ENCODE measurements around the gene CAMK2D.

Gene CAMK2D

DNA sequence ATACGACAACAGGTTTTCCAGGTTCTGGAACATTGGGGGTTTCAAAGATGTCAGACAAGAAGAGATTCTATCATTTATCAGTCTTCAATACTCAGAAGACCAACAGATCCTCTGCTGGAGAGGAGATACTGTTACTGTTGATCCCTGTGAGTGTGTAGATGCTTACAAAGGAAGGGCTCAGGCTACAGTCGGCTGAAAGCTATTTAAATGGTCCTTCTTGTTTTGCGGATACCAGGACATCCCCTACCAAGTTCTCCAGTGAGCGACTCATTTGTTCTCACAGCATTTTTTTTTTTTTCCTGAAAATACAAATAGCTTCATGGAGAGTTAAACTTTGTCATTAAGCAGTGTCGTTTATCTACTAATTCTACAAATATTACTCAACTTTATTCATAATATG lies 201.6 kb downstream of the CAMK2D start:
- no peak for DNase-seq

DNA sequence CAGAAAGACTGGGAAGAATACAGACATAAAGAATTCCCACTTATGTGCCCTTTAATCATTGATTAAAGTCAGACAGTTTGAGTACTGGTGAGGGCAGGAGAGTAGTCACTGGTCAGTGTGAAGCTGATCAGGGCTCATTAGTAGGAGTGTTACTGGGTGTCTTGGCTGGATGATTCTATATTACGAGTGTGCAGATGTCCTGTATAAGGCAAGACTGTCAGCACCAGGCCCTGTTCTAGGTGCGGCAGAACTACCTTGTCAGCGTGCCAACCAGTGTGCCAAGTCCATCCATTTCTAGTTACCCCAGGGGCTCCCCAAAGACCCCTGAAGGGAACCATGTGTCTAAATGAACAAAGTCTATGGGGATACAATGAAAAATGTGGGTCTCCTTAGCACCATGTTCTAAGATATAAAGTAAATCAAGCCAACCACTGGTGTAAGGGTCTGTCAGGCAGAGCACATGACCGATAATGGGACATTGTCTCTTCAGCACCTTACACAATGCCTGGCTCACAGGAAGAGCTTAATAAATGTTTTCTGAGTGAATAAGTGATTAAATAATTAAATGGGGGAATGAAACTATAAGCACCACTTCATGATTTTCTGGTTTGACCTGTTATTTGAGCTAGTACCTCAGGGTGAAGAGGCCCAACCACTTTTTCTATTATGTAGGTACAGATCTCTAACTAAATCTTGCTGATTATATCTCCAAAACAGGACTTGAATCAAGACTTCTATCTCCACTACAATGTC lies 205.0 kb downstream of the CAMK2D start:
- no peak for DNase-seq

DNA sequence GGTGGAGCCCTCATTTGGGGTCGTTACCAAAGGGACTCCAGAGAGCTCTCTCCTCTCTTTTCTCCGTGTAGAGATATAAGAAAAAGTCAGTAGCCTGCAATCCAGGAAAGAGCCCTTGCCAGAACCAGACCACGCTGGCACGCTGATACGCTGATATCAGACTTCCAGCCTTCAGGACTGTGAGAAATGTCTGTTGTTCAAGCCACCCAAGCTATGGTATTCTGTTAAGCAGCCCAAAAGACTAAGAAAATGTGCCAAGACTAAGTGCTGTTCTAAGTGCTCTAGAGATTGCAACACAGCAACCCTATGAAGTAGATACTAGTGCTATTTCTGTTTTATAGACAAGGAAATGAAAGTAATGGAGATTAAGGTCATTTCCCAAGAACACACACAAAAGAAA lies 205.7 kb downstream of the CAMK2D start:
- no peak for DNase-seq

DNA sequence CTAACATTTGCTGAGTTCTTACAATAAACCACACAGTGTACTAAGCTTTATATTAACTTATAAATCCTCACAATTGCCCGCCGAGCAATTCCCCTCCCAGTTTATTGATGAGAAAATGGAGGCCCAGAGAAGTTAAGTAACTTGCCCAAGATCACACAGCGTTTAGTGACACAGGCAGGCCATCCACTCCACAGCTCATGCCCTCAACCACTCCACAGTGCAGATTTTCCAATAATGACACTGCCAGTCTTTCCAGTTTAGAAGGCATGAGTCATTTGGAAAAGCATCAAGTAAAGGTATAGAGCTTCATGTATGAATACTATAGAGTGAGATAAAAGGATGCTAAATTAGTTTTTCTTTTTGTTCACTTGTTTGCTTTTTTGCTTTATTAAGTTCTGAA lies 208.5 kb downstream of the CAMK2D start:
- DNase-seq, result no peak

DNA sequence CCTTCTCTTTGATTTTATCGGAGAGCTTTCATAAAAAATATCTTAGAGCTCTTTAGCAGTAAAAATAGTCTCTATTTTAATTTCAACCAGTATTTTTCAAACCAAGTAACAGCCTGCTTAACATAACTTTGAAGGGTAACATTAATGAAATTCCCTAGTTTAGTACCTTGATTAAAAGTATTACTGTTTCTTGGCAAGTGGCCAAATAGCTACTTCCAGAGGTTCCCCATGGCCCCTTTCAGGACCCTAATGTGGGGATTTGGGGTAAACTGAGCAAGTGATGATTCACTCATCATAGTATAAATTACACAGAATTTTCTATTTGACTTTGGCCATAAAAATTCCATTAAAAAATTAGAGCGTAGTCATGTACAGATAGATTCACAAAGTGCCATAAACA lies 211.0 kb downstream of the CAMK2D start:
- DNase-seq, result no peak

DNA sequence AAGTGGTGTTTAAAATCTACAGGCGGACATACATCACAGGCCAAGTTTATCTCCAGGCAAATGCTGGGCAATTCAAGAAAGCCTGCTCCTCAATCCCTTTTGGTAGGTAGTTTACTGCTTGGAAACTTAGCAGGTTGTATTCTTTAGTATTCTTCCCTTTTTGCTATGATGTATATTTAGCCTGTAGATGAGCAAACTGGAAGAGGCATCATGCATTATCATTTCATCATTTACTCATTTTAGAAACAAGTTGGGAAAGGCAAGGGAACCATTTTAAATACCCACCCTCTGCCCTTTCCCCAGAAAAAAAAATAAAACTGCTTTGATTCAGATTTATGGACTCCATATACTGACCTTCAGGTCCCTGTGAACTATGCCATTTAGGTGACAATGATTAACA lies 213.2 kb downstream of the CAMK2D start:
- DNase-seq, result no peak

DNA sequence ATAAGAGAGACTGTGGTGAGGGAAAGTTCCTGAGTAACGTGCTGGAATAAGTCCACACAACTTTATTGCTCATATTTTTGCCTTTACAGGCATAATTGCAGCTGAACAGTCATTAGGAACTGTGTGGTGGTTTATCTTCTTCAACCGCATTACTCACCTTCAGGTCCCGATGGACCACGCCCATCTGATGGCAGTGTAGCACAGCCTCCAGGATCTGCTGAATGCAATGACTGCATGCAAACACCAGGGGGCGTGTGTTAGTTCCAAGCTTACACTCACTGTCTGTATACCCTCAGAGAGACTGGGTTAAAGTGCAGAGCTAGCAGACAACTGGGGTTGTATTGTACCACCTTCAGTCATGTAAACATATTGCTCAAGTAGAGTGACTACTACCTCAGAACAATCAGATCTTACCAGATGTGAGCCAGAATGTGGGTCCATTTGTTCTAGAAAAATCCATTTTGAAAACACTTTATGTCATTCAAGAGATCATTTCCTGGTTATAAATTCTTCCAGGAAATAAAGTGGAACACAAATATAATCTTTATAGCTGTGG lies 214.0 kb downstream of the CAMK2D start:
- peak; percentile 60 for DNase-seq

DNA sequence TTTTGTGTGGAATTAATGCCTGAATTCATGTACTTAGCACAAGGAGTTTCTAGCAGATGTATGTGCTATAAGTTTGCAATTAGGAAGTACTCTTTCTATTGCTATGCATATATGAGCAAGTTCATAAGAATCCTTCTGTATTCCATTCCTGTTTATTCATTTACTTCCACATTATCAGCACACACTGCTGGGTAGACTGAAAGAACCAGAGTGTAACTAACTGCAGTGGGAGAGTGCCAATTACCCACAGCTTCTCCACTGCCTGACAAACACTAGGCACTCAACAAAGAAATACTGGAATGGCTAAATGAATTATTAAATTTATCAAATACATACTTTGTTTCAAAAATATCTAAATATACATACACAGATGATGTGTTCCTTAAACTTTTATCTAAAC lies 219.6 kb downstream of the CAMK2D start:
- DNase-seq, result no peak

DNA sequence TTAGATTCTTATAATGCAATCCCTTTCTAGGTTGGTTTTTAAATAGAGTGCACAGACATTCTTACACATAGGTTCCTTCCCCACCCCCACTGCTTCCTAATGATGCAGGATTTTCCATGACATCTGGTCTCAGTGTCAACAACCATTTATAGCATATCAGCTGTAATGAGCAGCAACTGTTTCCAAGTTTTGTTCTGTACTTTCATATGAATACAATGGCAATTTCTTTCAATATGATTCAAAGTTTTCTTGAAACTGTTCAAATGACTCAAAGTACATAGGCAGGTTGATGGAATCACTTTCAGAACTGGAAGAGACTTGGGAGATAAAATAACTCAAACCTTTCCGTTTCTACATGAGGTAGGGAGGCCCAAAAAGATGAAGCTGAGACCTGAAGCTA lies 220.7 kb downstream of the CAMK2D start:
- no peak for DNase-seq

DNA sequence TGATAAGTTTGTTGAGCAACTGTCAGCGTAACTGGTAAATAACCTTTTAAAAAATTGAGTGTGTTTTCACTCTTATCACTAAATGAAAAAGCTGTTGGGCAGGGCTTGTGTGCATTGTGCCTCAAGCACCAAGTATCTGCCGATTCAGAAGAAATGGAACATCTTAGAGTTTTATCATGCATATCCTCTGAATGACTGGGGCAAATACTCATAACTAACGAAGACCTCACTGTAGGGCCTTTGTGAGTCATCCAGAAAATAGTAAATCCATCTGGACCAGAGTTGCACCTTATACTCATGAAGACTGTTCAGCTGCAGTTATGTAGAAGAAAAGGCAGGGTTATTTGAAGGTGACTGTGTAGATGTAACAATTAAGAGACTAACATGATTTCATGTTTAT lies 222.1 kb downstream of the CAMK2D start:
- DNase-seq, result no peak

DNA sequence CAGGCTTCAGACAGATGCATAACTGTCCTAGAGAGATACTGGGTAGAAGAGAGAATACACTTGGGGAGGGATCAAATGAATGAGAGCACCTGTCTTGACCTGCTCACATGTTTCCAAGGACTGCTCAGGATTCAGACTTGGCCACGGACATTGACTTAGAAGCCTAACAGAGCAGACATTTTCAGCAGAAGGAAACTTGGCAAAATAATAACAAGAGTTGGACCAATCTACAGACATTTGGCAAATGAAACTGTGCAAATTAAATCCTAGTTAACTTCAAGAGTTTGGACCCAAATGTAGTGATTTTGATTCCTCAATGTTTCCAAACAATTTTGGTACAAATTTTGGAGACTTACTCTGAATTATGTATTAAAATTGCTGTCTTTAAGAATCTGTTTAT lies 223.9 kb downstream of the CAMK2D start:
- DNase-seq, result no peak

DNA sequence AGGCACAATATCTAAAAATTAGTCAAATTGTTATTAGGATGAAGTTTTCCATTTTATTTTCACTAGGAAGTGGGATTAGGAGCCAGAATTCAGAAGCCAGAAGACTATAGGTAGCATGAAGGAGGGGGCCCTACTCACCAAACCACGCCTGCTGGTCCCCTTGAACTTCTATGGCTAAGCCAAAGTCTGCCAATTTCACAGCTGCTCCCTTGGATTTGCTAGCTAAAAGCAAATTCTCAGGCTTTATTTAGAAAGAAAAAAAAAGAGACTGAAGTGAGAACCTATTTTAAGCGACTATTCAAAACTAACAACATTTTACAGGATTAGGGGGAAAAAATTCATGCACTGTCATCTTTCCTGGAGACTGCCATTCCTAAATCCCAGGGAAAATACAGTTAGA lies 224.3 kb downstream of the CAMK2D start:
- DNase-seq, result no peak

DNA sequence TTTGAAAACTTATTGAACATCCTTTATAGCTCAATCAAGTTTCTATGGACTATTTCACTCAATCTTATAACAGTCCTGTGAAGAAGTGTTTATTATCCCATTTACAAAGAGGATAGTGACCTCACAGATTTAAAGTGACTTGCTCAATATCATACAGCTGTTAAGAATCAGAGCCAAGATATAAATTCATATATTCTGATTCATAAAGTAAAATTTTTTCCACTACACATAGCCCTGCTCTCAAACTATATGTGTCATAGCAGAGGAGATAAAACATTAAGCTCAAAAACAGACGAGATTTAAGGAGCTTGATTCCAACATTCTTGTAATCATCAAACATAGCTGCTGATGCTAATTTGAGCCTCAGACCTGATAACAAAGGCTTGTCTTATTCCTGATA lies 226.8 kb downstream of the CAMK2D start:
- DNase-seq, result no peak

DNA sequence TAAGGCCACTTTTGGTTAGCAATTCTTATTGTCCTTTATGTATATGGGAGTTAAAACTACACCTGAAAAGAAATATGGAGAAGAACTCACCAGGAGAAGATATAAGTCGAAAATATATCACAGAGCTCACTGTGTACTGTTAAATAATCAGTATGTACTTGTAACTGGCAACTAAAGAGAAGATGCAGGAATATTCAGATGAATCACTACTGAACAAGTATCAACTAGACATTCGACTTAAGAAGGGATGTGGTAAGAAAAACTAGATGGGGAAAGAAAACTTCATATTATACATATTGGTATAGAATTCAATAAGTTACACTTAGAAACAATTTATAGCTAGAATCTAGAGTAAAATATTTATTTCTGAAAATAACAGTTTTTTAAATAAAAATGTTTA lies 230.0 kb downstream of the CAMK2D start:
- DNase-seq, result no peak

DNA sequence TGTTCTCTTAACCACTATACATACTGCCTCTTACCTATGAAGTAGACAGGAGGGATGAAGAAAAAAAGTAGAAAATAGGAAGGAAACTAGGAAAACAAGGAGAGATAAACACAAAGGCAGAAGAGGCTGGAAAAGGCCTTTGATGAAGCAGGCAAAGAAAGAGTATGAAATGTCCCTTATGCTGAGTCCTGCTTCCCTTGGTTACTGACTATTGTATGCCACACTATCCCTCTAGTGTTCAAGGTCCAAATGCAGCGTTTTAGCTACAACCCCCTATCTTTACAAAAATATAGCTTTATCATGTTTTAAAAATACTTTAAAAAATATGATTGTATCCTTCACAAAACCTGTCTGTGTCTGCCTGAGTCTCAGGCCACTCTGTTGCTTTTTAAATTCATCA lies 233.1 kb downstream of the CAMK2D start:
- DNase-seq, result no peak

DNA sequence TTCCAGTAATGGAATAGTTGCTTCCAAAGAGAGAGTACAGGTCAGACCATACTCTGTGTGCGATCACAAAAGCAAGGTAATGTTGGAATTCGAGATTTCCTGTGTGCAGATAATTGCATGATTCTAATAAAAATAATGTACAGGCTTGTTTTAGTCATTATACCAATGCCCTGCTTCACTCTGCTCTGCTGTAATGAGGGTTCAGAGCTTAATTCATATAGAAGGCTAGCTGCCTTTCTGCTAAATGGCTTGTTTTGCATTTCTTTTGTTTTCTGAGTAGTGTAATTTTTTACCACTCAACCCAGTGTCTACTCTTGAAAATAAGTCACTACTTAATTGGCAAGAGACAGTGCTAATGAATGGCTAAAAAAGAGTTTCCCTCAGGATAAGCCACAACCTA lies 236.0 kb downstream of the CAMK2D start:
- no peak for DNase-seq

DNA sequence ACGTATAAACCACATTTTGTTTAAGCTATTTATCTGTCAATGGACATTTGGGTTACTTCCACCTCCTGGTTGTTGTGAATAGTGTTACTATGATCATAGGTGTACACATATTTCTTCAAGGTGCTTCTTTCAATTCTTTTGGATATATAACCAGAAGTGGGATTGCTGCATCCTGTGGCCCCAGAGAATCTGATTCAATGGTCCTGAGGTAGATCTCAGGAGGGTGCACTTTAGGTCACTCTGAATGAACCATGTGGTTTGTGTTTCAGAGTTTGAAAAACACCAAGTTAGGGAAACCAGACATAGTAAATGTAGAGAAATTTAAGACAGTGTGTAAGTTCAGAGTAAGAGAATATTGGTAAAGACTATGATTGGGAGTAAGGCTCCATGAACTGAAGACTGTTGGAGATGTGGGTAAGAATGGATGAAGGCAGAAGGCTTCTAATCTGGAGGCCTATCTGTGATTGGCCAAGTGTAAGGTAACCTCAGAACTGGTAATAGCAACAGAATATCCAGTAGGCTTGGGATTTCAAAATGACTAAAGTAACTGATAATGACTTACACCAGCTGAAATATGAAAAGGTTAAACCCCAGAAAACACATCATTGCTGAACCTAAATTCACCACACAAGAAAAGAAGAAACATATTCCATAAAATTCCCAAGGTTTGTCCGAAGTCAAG lies 236.9 kb downstream of the CAMK2D start:
- DNase-seq, result no peak

DNA sequence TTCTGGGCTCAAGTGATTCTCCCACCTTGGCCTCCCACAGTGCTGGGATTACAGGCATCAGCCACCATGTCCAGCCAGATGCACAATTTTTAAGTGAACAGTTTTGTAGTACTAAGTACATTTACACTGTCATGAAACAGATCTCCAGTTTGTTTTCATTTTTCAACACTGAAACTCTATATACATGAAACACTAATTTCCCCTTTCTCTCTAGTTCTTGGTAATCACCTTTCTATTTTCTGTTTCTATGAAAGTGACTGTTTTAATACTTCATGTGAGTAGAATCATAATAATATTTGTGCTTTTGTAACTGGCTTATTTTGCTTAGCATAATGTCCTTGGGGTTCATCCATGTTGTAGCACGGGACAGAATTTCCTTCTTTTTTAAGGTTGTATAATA lies 237.4 kb downstream of the CAMK2D start:
- no peak for DNase-seq

DNA sequence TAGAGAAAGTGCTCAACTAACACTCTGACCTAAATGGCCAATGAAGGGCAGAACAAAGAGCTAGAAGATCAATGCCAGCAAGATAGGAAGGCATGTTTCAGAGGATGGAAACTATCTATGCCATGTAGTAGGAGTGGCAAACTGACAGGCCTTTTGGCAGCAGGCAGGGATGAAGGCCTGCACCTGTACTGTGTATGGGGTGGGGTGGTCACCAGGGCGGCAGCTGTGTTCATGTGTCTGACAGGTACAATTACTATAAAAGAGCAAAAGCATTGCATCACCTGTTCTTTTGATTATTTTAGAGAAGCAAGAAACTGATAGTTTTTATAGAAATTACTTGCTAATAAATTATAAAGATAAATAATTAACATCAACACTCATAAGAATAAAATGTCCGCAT lies 239.1 kb downstream of the CAMK2D start:
- no peak for DNase-seq

DNA sequence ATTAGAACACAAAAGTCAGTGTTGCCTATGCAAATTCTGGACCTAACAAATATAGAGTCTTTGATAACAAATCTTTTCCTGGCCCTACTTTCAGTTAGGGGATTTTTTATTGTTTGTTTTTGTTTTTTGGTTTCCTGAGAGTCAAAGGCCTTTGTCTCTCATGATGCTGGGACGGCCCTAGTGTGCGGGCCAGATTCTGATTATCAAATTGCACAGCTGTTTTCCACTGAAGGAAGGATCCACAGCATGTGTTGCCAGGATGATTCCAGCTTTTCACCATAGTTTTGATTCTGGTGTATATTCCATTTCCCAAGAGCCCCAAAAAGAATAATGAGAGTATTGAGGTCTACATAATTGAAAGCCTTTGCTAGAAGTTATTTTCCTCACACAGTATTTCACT lies 248.2 kb downstream of the CAMK2D start:
- DNase-seq, result no peak

DNA sequence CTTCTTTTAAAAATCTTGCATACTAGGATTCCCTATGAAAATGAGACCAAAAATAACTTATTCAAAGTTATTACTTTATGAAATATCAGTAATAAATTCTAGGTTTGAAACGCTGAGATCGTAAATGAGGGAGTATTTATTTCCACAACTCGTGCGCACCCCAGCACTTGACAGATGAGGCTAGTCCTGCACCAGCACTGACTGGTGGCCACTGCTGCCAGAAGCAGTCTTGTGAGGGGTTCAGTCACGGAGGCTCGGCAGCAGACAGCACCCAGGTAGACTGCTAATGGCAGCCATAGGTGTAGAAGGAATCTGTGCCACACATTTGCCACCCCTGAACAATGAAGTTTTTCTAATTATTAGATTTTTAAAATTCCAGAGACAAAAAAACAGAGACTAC lies 248.7 kb downstream of the CAMK2D start:
- DNase-seq, result no peak

DNA sequence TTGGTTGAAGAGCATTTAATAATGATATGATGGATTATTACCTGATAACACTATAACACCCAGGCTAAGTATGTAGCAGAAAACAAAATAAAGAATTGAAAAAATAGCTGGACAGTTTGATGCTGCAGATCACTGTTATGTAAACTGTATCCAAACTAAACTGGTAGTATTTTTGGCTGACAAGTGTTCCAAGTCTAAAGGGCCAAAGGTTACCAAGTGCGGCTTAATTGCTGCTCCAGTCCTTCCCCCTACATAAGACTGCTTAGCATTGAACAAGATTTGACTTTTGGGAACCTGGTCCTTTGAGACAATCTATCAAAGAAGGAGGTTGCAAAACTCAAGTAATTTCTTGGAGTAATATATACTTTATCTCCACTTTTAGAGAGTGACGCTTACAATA lies 249.6 kb downstream of the CAMK2D start:
- no peak for DNase-seq

DNA sequence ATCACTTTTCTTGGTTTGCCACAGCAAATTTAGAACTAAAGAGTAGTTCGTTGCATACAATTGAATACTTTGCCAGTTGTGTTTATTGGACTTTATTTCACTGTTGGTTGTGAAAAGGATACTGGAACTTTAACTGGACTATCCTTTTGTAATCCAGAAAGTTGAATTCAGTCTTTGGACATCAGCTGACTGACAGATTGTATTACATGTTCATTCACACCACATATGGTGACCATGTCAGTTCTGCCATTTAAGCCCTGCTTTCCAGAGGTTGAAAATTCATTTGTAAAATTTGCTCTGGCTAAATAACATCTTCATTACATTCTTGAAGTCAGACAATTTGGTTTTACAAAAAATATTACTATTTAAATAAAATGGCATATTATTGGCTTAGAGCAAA lies 251.7 kb downstream of the CAMK2D start:
- DNase-seq, result no peak

DNA sequence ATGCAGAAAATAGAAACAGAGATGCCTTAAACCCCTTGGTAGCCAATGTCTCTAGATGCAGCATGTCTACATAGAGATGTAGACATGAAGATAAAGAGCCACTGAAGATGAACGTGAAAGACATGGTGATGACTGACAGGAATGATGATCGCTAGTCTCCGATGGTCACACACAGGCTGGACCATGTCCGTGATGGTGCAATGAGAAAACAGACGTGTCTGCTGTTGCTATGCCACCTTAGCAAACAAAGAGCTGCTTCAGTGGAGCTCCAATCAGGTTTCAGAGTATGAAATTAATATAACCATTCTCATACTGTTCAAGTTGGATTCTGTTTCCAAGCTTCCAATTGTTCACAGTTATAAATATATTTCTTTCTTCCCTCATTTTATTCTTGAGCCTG lies 256.5 kb downstream of the CAMK2D start:
- DNase-seq, result no peak

DNA sequence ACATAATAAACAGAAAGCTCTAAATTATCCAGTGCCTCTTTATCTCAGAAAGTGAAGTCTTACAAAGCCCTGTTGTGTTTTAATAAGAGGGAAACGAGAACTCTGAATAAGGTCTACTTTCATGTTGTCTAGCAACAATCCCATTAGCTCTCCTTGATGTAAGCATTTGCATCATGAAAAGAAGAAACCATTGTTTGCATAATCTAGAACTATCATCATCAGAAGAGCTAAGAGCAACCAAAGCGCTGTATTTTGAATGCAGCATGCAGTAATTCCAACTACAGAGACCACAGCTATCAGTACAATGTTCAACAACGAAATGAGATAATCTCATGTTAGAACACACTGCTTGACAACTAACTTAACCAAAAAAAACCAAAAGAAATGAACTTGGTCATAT lies 257.1 kb downstream of the CAMK2D start:
- no peak for DNase-seq
